HepG2 (cell line): ENCODE measurements around the gene RBM47. TPM values are rescaled to one million over a fixed set of nuclear protein-coding genes. Genes with fewer than 3 reads are reported as not detected.

Experiments used
- CC2D1A ChIP-seq: sonication (generic); formaldehyde crosslinking; IDR thresholded peaks from 2 replicates; pipeline ENCODE4 v1.8.1; 2023; ENCODE audit warnings: mild to moderate bottlenecking, missing genetic modification reagents
- E2F2 ChIP-seq: sonication (generic); formaldehyde crosslinking; IDR thresholded peaks from 2 replicates; pipeline ENCODE4 v1.4.0; 2020; ENCODE audit warnings: missing genetic modification reagents, borderline replicate concordance
- GABPB1 ChIP-seq: IDR thresholded peaks from 2 replicates; pipeline ENCODE4 v1.6.1; 2016; ENCODE audit warnings: mild to moderate bottlenecking, missing genetic modification reagents, moderate library complexity, missing compliant biosample characterization
- HNRNPL ChIP-seq: fragments of 200-400 bp; formaldehyde crosslinking; IDR thresholded peaks from 2 replicates; pipeline ENCODE4 v1.6.1; 2017; ENCODE audit warnings: mild to moderate bottlenecking, low read depth, low read length
- HOXA5 ChIP-seq: sonication (generic); formaldehyde crosslinking; IDR thresholded peaks from 2 replicates; pipeline ENCODE4 v1.4.0; 2020; ENCODE audit warnings: missing genetic modification reagents
- MAF1 ChIP-seq: sonication (generic); formaldehyde crosslinking; IDR thresholded peaks from 2 replicates; pipeline ENCODE4 v1.5.0; 2020; ENCODE audit warnings: missing genetic modification reagents, borderline replicate concordance
- PHF8 ChIP-seq: sonication (generic); formaldehyde crosslinking; IDR thresholded peaks from 2 replicates; pipeline ENCODE4 v1.5.0; 2020; ENCODE audit warnings: missing genetic modification reagents
- PRDM10 ChIP-seq: sonication (generic); formaldehyde crosslinking; IDR thresholded peaks from 2 replicates; pipeline ENCODE4 v1.4.0; 2020; ENCODE audit warnings: low read depth, missing genetic modification reagents
- RAD21 ChIP-seq: fragments of 450-650 bp; formaldehyde crosslinking; IDR thresholded peaks from 2 replicates; pipeline ENCODE4 v1.5.0; 2020; ENCODE audit warnings: mild to moderate bottlenecking
- SRF ChIP-seq: IDR thresholded peaks from 2 replicates; pipeline ENCODE4 v1.6.1; 2011; ENCODE audit warnings: mild to moderate bottlenecking, low read depth, low read length, moderate library complexity
- THAP9 ChIP-seq: sonication (generic); formaldehyde crosslinking; IDR thresholded peaks from 2 replicates; pipeline ENCODE4; 2020; ENCODE audit warnings: missing genetic modification reagents, mild to moderate bottlenecking, borderline replicate concordance
- YY1 ChIP-seq: IDR thresholded peaks from 2 replicates; pipeline ENCODE4 v1.6.1; 2011; ENCODE audit warnings: low read length, low read depth, moderate library complexity, mild to moderate bottlenecking; ENCODE audit not compliant: insufficient read depth, insufficient replicate concordance
- ZNF275 ChIP-seq: sonication (generic); formaldehyde crosslinking; IDR thresholded peaks from 2 replicates; pipeline ENCODE4 v1.8.0; 2022; ENCODE audit warnings: missing genetic modification reagents, mild to moderate bottlenecking, inconsistent platforms, borderline replicate concordance
- ZNF367 ChIP-seq: sonication (generic); formaldehyde crosslinking; IDR thresholded peaks from 2 replicates; pipeline ENCODE4 v1.4.0; 2020; ENCODE audit warnings: missing genetic modification reagents, borderline replicate concordance
- ZNF512B ChIP-seq: sonication (generic); formaldehyde crosslinking; IDR thresholded peaks from 2 replicates; pipeline ENCODE4 v1.5.1; 2020; ENCODE audit warnings: missing genetic modification reagents, mild to moderate bottlenecking, borderline replicate concordance
- ZNF614 ChIP-seq: IDR thresholded peaks from 2 replicates; pipeline ENCODE4 v1.6.1; 2018; ENCODE audit warnings: missing biosample characterization, missing genetic modification reagents, inconsistent platforms, borderline replicate concordance
- polyA plus RNA-seq, 8 experiments: library from polyadenylated mRNA; depleted of rRNA in 3 of 8; stranded (reverse) in 7 of 8; unstranded in 1 of 8; fragments of >200 nt; fragmentation: Illumina TruSeq in 4 of 8; extraction: Trizol in 4 of 8; gene quantifications; 2 replicates each; pipeline versions ENCODE4 v1.2.1 to v1.2.3, GENCODE V29; 2011 to 2016; ENCODE audit warnings: low read depth in 4 of 8, missing spikeins in 1 of 8, mixed read lengths in 1 of 8; ENCODE audit not compliant: insufficient read depth in 1 of 8
- total RNA-seq, 5 experiments: library from RNA; depleted of rRNA; stranded (reverse); fragments of >200 nt; fragmentation: Illumina TruSeq; extraction: Trizol; gene quantifications; 2 replicates each; pipeline ENCODE4 v1.2.3, GENCODE V29; 2016; ENCODE audit warnings: low read depth in 1 of 5

RBM47 gene
- total and polyA plus RNA-seq, 2 of the 13 experiments (the other 11 are each of a cell fraction or from before 2014, with no cell fraction given), result 1.2 to 2.5 TPM

GRCh38 chr4:40473578-40474388 is 155.9 kb downstream of the RBM47 start (continued):
- no peak for TF ChIP-seq THAP9 (CRISPR knock-in tag)
- TF ChIP-seq CC2D1A (CRISPR knock-in tag), result no peak
- no peak for TF ChIP-seq PHF8
- no peak for TF ChIP-seq YY1
- no peak for TF ChIP-seq SRF
- no peak; the same call in 1 of the 2 replicates for TF ChIP-seq RAD21
- no peak for TF ChIP-seq ZNF275 (CRISPR knock-in tag)
- no peak for TF ChIP-seq MAF1
- no peak for TF ChIP-seq ZNF367 (CRISPR knock-in tag)
- TF ChIP-seq HOXA5, result peak; percentile 92
- TF ChIP-seq ZNF512B, result 0 out of 2 replicates have a peak, but pooled peaks have one; percentile 72
- no peak for TF ChIP-seq GABPB1 (CRISPR knock-in tag)
- TF ChIP-seq HNRNPL, result no peak
- TF ChIP-seq E2F2 (CRISPR knock-in tag), result no peak
- 0 out of 2 replicates have a peak, but pooled peaks have one; percentile 42 for TF ChIP-seq PRDM10 (CRISPR knock-in tag)
- 0 out of 2 replicates have a peak, but pooled peaks have one; percentile 19 for TF ChIP-seq ZNF614 (CRISPR knock-in tag)
